Fibroblast of peridontal ligament (primary cell): Measurements from ENCODE around the gene TRDN.
"Not testable (repeated sequence)": the region's sequence is repeated elsewhere in the genome, so short reads cannot be mapped to it uniquely, and the experiment has no call there.

Source experiments
- DNase-seq: peaks from one replicate; pipeline ENCODE4 v3.0.0-alpha.2; 2010; ENCODE audit errors: extremely low read depth

TRDN gene

GRCh38 chr6:123629258-123629941 lies 7.3 kb downstream of the TRDN start:
- DNase-seq: no peak

- DNase-seq: no peak
Observed at GRCh38 chr6:123625696-123626095, 11.1 kb downstream of the TRDN start.

GRCh38 chr6:123622780-123623179 lies 14.0 kb downstream of the TRDN start:
- DNase-seq: no peak

- DNase-seq: no peak
Observed at GRCh38 chr6:123619156-123619555, 17.6 kb downstream of the TRDN start.

GRCh38 chr6:123616942-123617341 lies 19.8 kb downstream of the TRDN start:
- DNase-seq: no peak

GRCh38 chr6:123616016-123616415 lies 20.7 kb downstream of the TRDN start:
- no peak for DNase-seq

- no peak for DNase-seq
Observed at GRCh38 chr6:123610779-123611178, 26.0 kb downstream of the TRDN start.

- no peak for DNase-seq
Observed at GRCh38 chr6:123604067-123604466, 32.7 kb downstream of the TRDN start.

- DNase-seq: no peak
Observed at GRCh38 chr6:123598011-123598410, 38.7 kb downstream of the TRDN start.

GRCh38 chr6:123594776-123595175 lies 42.0 kb downstream of the TRDN start:
- DNase-seq: no peak

GRCh38 chr6:123592426-123592825 lies 44.3 kb downstream of the TRDN start:
- DNase-seq: no peak

GRCh38 chr6:123589973-123590372 lies 46.8 kb downstream of the TRDN start:
- no peak for DNase-seq

GRCh38 chr6:123589317-123589716 lies 47.4 kb downstream of the TRDN start:
- DNase-seq: no peak

- no peak for DNase-seq
Observed at GRCh38 chr6:123588546-123588895, 48.2 kb downstream of the TRDN start.

GRCh38 chr6:123587838-123588545 lies 48.8 kb downstream of the TRDN start:
- no peak for DNase-seq

- not testable (repeated sequence) for DNase-seq
Observed at GRCh38 chr6:123587407-123587806, 49.3 kb downstream of the TRDN start.

GRCh38 chr6:123580331-123580730 lies 56.4 kb downstream of the TRDN start:
- DNase-seq: no peak

- no peak for DNase-seq
Observed at GRCh38 chr6:123575188-123575587, 61.6 kb downstream of the TRDN start.

GRCh38 chr6:123570813-123571684 lies 65.7 kb downstream of the TRDN start:
- DNase-seq: no peak

- DNase-seq: no peak
Observed at GRCh38 chr6:123569575-123569974, 67.2 kb downstream of the TRDN start.

GRCh38 chr6:123565529-123565928 lies 71.2 kb downstream of the TRDN start:
- DNase-seq: no peak

- no peak for DNase-seq
Observed at GRCh38 chr6:123564361-123564760, 72.4 kb downstream of the TRDN start.

GRCh38 chr6:123562677-123563076 lies 74.1 kb downstream of the TRDN start:
- no peak for DNase-seq
